ENCODE results near the gene SFMBT2.

SFMBT2 gene

DNA sequence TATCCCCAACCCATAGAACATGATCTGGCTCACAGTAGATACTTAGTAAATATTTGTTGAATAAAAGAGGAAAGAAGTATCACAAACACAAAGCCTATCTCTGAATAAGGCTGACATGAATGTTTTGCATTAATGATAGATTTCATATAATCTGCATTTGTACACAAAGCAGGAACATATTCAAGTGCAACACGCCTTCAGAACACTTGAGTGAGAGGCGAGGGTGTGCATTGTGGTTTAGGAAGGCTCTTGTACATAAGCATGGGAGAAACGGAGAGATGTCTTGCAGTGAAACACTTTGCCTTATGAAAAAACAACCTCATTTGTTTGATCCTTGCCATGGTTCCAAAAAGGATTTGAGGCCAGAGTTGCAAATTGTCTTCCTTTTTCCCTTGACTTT, 14.1 kb upstream of the SFMBT2 start:
- DNase-seq, result no peak

DNA sequence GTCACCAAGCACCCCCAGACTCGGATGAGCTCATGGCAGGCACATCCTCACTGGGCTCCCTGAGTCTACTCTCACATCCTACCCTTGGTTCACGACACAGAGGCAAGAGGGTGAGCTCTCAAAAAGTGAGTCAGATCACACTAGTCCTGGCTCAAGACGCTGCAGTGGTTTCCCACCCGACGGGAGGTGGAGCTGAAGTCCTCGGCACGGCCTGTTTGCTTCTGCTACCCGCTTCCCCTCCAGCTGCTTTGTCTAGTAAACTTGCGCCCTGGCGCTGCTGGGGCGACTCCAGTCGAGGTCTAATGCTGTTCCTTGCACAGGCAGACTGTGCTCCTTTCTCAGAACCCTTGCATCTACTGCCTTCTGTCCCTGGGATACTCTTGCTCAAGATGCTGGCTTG, 13.5 kb upstream of the SFMBT2 start:
- no peak for DNase-seq

DNA sequence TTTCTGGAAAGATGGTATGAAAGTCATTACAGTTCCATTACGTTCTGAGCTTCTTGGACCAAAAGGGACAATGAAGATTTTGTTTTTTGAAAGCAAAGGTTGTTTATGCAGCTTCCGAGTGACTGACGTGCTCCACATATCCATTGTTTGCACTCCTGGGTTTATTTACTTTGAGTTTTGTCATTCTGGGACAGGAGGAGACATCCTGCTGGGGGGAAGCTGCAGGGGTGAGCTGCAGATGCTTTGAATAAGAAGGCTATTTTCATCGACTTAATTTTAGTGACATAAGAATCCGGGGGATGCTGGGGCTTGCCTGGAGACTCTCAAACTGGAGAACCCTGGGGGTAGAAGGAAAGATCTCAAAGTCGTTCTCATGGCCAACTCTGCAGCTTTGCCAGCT, 12.7 kb upstream of the SFMBT2 start:
- no peak for DNase-seq

DNA sequence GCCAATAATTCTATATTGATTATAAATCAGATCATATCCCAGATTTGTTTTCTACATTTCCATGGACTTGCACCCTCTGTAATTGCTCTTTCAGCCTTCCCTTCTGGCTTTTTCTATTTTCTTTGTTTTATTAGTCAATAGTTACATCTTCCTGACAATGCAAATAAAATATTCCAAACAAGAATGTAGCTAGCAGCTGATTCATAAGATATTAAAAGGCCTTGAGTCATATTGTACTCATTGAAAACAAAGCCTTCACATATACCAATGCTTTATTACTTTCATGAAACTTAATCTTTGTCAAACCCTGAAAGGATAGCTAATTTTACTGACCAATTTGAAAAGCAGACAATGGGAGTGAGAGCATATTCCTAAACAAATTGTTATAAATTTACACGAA, 10.7 kb upstream of the SFMBT2 start:
- DNase-seq, result no peak

DNA sequence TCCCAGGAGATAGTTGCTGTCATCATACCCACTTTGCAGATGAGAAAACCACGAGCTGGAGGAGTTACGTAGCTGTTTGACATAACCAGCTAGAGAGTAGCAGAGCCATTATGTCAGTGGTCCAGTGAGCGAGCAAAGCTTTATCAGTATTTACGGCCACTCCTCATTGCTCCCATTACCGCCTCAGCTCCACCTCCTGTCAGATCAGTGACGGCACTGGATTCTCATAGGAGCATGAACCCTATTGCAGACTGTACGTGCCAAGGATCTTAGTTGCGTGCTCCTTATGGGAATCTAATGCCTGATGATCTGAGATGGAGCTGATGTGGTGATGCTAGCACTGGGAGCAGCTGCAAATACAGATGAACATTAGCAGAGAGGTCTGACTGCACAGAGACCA, 9.2 kb upstream of the SFMBT2 start:
- DNase-seq, result no peak

DNA sequence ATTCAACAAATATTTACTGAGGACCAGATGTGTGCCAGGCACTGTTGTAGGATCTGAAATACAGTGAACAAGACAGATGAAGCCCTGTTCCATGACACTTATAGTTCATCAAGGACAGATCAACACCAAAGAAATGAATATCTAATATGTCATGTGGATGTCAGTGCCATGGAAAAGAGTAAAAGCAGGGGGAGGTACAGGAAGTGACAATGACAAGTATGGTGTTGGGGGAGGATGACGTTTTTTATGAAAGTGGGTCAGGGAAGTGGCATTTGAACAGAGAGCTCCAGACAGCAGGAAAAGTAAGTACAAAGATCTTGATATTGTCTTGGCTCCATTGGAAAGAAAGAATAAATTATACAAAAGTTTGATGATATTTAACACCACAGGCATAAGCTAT, 7.0 kb upstream of the SFMBT2 start:
- no peak for DNase-seq

DNA sequence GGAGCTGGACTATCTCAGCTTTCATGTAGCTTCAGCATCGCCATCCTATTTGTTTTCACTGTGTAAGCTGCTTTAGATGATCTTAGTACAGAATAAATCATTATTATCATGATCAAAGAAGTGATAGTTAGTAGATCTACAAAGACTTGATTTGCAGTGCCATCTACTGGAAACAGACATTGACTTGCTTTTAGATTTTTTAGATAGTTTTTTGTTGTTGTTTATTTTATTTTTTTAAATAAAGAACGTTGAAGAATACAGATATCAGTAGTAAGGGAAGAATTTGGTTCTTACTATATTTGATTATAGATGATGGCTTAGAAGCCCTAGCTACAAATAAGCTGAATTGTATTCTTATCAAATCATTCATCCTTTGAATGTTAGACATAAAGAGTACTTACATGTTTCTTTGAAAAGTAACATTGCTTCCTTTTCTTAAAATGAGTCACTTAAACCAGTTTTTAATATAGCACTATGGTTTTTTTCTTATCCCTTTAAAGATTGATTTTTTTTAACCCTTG, 6.3 kb upstream of the SFMBT2 start:
- no peak for DNase-seq

DNA sequence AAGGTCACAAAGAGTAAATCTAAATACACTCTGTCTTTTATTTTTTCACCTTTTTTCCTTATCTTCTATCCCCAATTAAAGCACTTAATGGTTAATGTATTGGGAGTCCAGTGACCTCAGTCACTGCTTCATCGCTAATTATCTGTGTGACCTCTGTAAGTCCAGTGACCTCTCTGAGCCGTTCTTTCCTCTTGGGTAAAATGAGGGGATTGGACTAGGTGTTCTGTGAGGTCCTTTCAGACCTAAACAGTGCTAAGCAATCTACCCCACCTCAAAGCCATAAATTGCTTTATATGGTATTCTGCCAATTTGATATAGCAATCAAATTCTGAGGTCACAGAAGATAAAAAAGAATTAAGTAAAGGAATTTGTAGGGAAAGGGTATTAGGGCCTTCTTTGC, 3.9 kb upstream of the SFMBT2 start:
- no peak for DNase-seq

DNA sequence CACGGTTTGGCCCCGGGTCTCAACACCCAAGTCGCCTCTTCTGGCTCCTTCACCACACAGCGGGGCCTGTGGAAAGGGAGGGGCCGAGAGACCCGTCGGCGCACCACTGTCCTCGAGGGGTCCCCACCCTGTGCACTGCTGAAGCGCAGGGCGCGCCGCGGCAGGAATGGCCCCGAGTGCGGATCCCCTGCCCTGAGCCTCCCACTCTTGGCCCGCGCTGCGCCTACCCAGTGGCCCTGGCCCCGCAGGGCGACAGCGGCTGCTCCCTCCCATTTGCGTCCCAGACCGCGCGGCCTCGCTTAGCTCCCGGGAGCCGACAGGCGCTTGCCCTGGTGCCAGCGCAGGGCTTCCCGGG, 2.1 kb upstream of the SFMBT2 start:
- no peak for DNase-seq

DNA sequence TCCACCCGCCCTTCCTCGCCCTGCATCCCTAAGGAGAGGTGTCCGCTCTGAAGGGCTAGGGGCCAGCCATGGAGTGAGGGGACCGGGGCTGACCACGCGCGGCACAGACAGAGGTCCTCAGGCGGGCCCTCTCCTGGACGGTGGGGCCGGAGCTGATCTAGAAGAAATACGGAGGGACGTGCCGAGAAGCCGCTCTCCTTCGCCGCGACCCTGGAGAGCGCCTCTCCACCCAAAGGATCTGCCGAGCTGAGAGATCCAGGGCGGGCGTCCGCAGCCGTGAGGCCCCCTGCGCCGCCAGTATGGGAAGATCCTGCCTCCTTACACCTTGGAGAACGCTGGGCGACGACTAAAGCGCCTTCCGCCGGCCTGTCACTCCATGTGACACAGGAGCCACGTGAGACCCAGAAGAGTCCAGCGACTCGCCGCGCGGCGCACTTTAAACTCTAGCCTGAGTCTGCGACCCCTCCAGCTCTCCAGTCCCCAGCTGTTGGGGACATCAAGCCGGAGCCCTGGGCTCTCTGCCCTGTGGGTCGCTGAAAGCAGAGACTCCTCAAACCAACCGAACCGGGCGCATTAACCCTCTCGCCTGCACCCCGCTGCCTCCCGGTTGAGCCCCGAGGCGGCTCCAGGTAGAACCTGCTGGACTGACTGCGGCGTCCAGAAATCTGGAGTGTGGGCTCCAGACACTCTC, 1.5 kb upstream of the SFMBT2 start:
- DNase-seq, result no peak

DNA sequence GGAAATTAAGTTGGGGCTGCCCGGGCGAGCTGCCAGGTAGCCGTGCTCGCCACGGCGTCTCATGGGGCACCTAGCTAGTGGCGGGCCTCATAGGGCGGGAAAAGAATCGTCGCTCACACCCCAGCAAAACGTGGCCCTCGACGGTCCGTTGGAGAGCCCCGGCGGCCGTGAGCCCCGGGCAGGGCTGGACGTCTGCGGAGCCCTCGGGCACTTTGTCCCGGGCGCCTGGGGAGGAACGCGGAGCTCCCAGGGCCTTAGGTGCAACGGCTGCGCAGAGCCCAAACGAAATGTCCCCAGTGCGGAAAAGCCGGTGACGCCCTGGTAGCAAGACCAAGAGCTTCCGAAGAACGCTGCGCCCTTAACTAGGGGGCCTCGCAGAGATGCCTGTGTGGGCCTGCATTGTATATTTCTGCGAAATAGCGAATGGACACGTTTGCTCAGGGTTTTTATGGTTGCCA, 866 bp upstream of the SFMBT2 start:
- no peak for DNase-seq

DNA sequence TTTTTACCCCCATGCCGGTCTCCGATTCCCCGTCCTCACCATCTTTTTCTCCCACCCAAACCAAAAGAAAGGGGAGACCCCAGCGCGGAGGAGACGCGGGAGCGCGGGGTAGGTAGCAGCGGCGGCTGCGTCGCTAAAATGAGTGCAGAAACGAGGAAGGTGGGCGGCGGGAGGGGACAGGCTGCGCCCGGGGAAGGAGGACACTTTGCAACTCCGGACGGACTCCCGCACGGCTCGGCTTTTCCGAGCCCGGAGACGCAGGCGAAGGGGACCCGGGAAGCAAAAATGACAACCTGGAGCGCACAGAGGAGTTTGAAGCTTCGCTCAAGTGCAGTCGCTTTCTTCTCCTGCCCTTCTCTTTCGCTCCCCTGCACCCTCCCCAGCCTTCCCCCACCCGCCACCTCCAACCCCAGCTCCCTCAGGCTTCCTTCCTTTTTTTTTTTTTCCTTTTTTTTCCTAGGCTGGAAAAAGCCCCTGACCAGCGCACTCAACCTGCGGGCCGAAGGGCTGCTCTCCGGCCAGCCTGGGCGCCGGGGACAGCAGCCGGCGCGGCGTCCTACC, 453 bp downstream of the SFMBT2 start:
- no peak for DNase-seq

DNA sequence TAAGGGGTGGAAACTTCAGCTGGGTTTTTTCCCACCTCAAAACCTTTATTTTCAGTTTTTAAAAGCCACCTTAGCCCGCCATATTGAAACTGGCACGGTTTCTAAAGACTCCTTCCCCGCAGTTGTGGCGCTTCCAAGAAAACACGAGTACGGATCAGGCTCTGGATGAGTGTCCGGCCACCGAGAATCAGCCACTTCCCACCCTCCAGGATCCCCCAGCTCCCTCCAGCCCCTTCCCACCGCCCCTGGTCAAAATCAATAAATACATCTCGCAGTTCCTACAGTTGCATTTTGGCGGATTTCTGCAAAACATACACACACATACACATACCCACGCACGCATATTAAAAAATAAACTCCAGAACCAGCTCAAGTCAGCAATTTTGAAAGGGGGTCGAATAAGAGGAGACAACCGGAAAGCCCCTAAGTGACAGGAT, 1.1 kb downstream of the SFMBT2 start:
- no peak for DNase-seq

DNA sequence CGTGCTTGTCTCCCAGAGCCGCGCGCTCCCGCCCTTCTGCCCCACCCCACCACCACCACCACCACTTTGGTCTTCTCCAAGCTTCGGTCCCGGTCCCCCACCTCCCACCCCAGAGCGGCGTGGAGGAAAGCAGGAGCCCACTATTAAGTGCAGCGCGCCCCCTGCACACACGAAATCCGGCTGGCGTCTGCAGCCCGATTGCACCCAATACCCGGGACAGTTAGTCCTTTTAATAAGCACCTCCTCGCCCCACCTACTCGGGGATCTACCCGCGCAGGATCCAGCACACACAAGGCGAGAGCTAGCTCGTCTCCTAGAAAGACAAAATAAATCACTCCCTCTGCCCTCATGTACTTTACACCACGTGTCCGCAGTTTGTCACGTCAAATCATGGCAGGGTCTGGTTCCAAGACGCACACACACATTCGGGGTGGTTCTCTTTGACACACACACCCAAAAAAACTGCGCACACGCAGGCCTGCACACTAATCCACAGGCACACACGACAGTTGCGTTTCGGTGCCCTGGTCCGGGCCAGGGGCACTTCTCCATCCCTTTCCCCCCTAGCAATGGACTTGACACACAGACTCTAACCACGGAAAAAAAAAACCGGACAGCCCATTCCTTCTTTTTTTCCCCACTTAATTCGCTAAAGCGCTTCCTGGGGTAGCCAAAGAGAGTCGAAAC, 1.6 kb downstream of the SFMBT2 start:
- DNase-seq, result no peak

DNA sequence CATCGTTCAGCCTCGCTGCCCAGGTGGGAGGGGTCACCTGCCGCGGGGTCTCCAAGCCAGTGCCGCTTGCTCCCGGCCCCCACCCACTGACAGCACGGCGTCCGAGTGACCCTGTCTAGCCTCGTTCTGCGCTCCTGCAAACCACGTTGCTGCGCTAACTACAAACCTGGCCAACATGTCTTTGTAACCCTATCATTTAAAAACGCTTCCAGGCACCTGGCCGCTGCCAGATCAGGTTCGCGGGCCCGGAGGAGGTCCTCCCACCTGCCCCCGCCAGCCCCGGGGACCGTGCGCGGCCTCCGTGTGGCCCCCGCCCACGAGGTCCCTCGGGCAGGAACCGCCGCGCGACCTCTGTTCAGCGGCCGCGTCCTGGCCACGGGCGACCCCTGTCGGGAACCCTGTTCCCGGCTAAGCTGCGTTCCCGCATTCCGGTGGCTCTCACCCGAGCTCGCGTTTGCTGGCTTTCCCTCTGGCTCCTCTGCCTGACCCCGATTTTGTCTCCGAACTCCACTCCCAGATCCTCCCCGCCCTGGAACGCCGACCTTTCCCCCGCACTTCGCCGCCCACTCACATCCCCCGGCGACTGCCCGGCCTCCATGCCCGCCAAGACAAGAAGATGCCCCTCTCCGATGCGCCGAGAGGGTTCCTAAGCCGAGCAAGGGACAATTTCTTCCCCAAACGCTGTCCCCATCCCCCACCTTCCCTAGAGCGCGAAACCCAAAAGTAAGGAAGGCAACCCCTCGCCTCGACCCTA, 2.4 kb downstream of the SFMBT2 start:
- no peak for DNase-seq

DNA sequence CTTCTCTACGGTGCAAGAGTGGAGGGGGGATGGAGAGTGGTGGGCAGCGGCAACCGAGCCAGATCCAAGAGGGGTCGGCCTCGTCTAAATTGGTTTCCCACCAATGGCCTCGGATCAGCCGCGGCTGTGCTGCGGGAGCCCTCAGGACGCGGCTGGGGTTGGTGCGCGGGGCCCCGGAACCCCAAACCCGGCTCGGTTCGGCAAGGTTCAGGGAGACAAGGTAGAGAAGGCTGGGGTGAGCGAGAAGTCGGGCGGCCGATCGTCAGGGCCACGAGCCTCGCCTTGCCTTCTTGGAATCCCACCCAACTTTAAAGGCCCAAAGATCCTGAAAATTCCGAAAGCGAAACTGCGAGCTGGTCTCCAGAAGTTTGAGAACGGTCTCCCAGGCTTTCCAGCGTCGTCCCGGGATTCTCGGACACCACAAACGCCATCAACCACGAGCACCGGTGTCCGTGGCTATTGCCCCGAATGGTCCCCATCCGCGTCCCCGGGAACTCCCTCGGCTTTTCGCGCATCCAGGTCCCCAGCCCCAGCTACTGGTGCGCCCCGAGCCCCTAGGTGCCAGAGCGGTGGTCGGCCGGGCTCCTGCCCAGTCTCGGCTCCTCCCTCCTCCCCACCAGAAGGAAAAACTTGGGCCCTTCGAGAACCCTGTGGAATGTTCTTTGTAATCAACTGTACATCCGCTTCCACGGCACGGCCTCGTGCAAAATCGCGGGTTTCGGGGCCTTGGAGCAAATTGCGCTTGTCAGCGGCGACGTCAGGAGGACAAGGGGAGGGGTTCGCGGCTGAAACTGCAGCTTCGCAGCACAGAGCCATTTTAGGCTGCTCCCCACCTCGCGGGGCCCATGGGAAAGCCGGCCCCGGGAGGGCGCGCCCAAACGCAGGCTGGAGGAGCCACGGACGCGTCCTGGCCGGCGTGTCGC, 3.2 kb downstream of the SFMBT2 start:
- DNase-seq, result no peak

DNA sequence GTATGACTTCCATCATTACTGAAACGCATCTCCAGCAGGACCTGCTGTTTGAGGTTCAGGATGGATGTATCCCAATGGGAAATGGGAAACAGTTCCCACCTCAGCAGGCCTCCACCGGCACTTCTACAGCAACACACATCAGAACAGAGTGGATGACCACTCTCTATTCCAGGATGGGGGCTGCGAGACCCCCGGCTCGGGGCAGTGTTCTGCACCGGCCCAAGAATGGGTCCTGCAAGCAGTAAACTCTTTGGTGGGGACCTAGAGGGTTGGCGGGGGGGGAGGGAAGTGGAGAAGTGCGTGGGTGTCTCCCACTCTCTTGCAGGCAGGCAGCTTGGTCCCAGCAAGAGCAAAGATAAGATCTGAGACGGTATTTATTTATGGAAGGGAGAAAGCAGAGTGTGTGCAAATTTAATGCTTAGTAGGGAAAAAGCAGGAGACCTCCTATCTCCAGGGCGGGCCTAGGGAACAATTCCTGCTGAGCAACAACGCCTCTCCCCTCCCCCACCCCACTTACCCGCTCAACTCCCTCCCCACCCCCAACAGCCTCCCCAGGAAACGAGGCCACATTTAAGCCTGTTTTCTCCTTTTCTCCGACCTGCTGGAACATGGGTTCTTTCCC, 4.0 kb downstream of the SFMBT2 start:
- no peak for DNase-seq

DNA sequence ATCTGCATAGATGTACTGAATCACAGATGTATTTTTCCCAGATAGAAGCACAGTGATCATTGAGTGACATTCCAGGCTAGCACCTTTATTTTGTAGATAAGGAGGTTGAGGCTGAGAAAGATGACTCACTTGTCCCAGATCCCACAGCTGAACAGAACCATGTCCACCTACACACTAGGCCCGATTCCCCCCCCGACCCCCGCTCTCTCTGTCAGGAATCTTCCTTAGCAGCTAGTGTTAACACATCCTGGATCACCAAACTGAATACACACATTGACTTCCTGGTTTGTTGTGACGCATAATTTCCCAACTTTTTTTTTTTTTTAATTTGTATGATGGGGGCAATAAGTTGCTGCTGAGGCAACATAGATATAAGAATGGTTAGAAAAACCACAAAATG, 5.2 kb downstream of the SFMBT2 start:
- no peak for DNase-seq

DNA sequence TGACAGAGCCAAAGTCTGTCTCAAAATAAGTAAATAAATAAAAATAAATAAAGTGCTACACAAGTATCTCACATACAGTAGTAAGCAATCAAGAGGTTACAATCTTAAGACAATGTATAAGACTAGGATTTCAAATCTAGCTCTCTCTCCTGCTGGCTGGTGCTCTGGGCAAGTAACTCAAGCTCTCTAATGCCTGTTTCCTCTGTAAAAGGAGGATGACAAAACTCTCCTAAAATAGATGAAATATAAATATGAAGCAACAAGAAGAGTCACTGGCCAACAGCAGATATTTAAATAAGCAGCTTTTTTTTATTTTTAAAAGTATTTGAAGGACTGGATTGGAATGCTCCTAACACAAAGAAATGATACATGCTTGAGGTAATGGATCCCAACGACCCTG, 7.2 kb downstream of the SFMBT2 start:
- no peak for DNase-seq

DNA sequence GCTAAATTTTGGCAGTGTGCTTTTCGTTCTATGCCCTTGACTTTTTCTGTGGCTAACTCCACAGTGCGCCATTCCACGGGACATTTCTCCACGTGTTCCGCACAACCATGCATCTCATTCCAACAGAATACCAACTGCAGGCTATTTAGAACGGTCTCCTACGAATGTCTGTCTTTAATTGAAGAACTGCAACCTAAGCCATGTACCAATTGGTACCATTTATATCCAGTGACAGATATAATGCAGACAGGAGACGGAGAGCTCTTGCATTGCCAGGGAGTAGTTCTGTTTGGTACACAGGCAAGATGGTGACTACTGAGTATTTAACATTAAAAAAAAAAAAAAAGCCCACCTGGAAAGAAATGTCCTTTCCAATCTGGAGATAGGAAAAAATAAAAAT, 9.1 kb downstream of the SFMBT2 start:
- DNase-seq, result no peak

DNA sequence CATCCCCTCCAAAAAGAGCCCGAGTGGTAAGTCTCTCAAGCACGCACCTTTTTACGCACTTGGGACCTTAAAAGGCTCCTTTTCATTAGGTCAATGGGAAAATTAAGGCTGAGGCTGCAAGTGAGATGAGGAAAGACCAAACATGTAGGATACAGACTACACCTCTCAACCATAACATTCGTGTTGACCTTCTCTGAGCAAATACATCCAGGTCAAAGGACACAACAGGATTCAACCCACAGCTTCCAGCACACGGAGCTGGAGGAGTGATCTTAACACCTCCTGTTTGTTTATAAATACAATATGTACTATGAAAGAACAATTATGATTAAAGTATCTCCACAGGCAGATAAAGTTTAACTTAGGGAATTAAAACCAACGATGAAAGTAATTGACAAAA, 9.7 kb downstream of the SFMBT2 start:
- DNase-seq, result no peak
